CD14-positive monocyte (primary cell): ENCODE results near the gene GRIK2. TPM values are rescaled to one million over a fixed set of nuclear protein-coding genes. Genes with fewer than 3 reads are reported as not detected.

Experiments used
- DNase-seq, 3 donors: peaks; one replicate each; pipeline ENCODE4 v3.0.0-alpha.2; 2011 to 2022
- H2AFZ ChIP-seq: 2 replicates; pipeline ENCODE4 v1.6.0; 2012; ENCODE audit warnings: mild to moderate bottlenecking, low read depth, low read length, inconsistent platforms; ENCODE audit not compliant: insufficient read depth, poor library complexity, severe bottlenecking
- H3K27ac ChIP-seq, 2 donors: 1 replicate in 1 of 2; 2 replicates in 1 of 2; pipeline ENCODE4 v1.5.1; 2012 to 2013; ENCODE audit warnings: low read length in 2 of 2, control low read depth in 1 of 2, inconsistent platforms in 1 of 2, low read depth in 1 of 2, mild to moderate bottlenecking in 1 of 2
- H3K27me3 ChIP-seq, 2 donors: one replicate each; pipeline versions ENCODE4 v1.6.0 to v1.6.1; 2011 to 2013; ENCODE audit warnings: low read length in 2 of 2; ENCODE audit not compliant: control insufficient read depth in 2 of 2, insufficient read depth in 2 of 2
- H3K36me3 ChIP-seq, 2 donors: replicated peaks in 1 of 2; 1 replicate in 1 of 2; 2 replicates in 1 of 2; pipeline versions ENCODE4 v1.5.1 to v1.6.1; 2012 to 2013; ENCODE audit warnings: low read length in 2 of 2, control low read depth in 1 of 2, inconsistent platforms in 1 of 2, mild to moderate bottlenecking in 1 of 2; ENCODE audit not compliant: insufficient read depth in 2 of 2, control insufficient read depth in 1 of 2
- H3K4me1 ChIP-seq, 2 donors: 1 replicate in 1 of 2; 2 replicates in 1 of 2; pipeline versions ENCODE4 v1.5.1 to v1.6.1; 2012 to 2013; ENCODE audit warnings: low read length in 2 of 2, control low read depth in 1 of 2, inconsistent platforms in 1 of 2, mild to moderate bottlenecking in 1 of 2, moderate library complexity in 1 of 2; ENCODE audit not compliant: insufficient read depth in 2 of 2, control insufficient read depth in 1 of 2
- H3K4me2 ChIP-seq: replicated peaks from 2 replicates; pipeline ENCODE3; 2012; ENCODE audit warnings: low read length, moderate library complexity, mild to moderate bottlenecking; ENCODE audit not compliant: poor library complexity, severe bottlenecking; ENCODE audit errors: extremely low read depth
- H3K4me3 ChIP-seq, 3 experiments: fragments of 200-600 bp in 1 of 3; sonication (generic) in 1 of 3; replicated peaks in 1 of 3; 1 replicate in 2 of 3; 2 replicates in 1 of 3; pipeline ENCODE4 v1.5.1; 2011 to 2013; ENCODE audit warnings: low read length in 3 of 3, mild to moderate bottlenecking in 3 of 3, control low read depth in 2 of 3, low read depth in 2 of 3, inconsistent platforms in 1 of 3, moderate library complexity in 1 of 3
- H3K79me2 ChIP-seq: 2 replicates; pipeline ENCODE4 v1.6.0; 2012; ENCODE audit warnings: mild to moderate bottlenecking, control low read depth, inconsistent platforms, low read length, moderate library complexity; ENCODE audit not compliant: insufficient read depth
- H3K9ac ChIP-seq: 2 replicates; pipeline ENCODE4 v1.6.0; 2017; ENCODE audit warnings: low read length, mild to moderate bottlenecking; ENCODE audit not compliant: insufficient read depth, poor library complexity, severe bottlenecking
- H3K9me3 ChIP-seq, 2 donors: replicated peaks in 1 of 2; 1 replicate in 1 of 2; 2 replicates in 1 of 2; pipeline versions ENCODE4 v1.5.1 to v1.6.1; 2012 to 2013; ENCODE audit warnings: low read length in 2 of 2, control low read depth in 1 of 2; ENCODE audit not compliant: control insufficient read depth in 1 of 2, insufficient read depth in 1 of 2
- H4K20me1 ChIP-seq: 2 replicates; pipeline ENCODE4 v1.6.0; 2012; ENCODE audit warnings: mild to moderate bottlenecking, low read length, control low read depth, moderate library complexity; ENCODE audit not compliant: insufficient read depth
- H3K27ac Mint-ChIP-seq, 7 donors: one replicate each; pipeline ENCODE4 v1.8.0; 2020; ENCODE audit warnings: mild to moderate bottlenecking in 7 of 7, mixed read lengths in 7 of 7, moderate library complexity in 6 of 7, inconsistent platforms in 2 of 7
- H3K27me3 Mint-ChIP-seq, 3 donors: one replicate each; pipeline ENCODE4 v1.8.0; 2021 to 2022; ENCODE audit warnings: low read depth in 3 of 3, mild to moderate bottlenecking in 3 of 3, mixed read lengths in 3 of 3, moderate library complexity in 3 of 3, inconsistent platforms in 1 of 3
- H3K36me3 Mint-ChIP-seq, 2 donors: one replicate each; pipeline ENCODE4 v1.8.0; 2020; ENCODE audit warnings: mixed read lengths in 2 of 2, inconsistent platforms in 1 of 2, mild to moderate bottlenecking in 1 of 2
- H3K4me1 Mint-ChIP-seq: one replicate; pipeline ENCODE4 v1.8.0; 2020; ENCODE audit warnings: mild to moderate bottlenecking, mixed read lengths
- H3K4me3 Mint-ChIP-seq, 2 donors: one replicate each; pipeline ENCODE4 v1.8.0; 2020; ENCODE audit warnings: mild to moderate bottlenecking in 2 of 2, mixed read lengths in 2 of 2, moderate library complexity in 1 of 2
- H3K9me3 Mint-ChIP-seq, 7 donors: one replicate each; pipeline ENCODE4 v1.8.0; 2020 to 2022; ENCODE audit warnings: mixed read lengths in 7 of 7, mild to moderate bottlenecking in 6 of 7, moderate library complexity in 6 of 7, inconsistent platforms in 2 of 7
- CTCF ChIP-seq: fragments of 200-600 bp; IDR thresholded peaks from one replicate; pipeline ENCODE4 v1.8.0; 2022; ENCODE audit warnings: antibody characterized with exemption, mild to moderate bottlenecking
- WGBS: methylation state at CpG from one replicate; pipeline ENCODE4 v1.1.5; 2013; ENCODE audit warnings: missing lambda C conversion rate; ENCODE audit not compliant: insufficient coverage; 5-methylcytosine and 5-hydroxymethylcytosine counted together
- intact Hi-C, 2 donors: fragments of 100-400 bp; cut with micrococcal nuclease; formaldehyde crosslinking; loops; one replicate each; pipeline versions ENCODE4 v1.15.0 to v1.15.1; 2023
- polyA plus RNA-seq, 3 donors: library from polyadenylated mRNA; depleted of rRNA in 1 of 3; unstranded in 2 of 3; stranded (reverse) in 1 of 3; fragments of 300-500 nt in 2 of 3; fragments of >200 nt in 1 of 3; fragmentation: Illumina TruSeq in 2 of 3; gene quantifications; 1 replicate in 2 of 3; 2 replicates in 1 of 3; pipeline ENCODE4 v1.2.3, GENCODE V29; 2012 to 2021

The GRIK2 gene
- polyA plus RNA-seq, 3 donors, result not detected

- Mint-ChIP-seq H3K36me3 (no peaks in the 10 kb centered on the region), H3K9me3 (peaks cover 0 to 11% (median 7%) of the 10 kb centered on the region in 7 donors), H3K27me3 (no peaks in the 10 kb centered on the region), H3K27ac (no peak overlapping the region), H3K4me3 (no peak overlapping the region), H3K4me1 (no peaks in the 10 kb centered on the region)
- WGBS, result 83% methylated on average over 1 of the region's 1 CpG
- Histone ChIP-seq H3K27ac (no peak overlapping the region), H3K27me3 (no peaks in the 10 kb centered on the region), H3K9ac (no peak overlapping the region), H3K4me2 (no peak overlapping the region), H3K79me2 (no peaks in the 10 kb centered on the region), H2AFZ (no peak overlapping the region), H3K9me3 (no peaks in the 10 kb centered on the region), H3K36me3 (no peaks in the 10 kb centered on the region), H4K20me1 (no peaks in the 10 kb centered on the region), H3K4me3 (no peak overlapping the region), H3K4me1 (no peaks in the 10 kb centered on the region)
- intact Hi-C loops, result no loop called here
- no peak for TF ChIP-seq CTCF
- DNase-seq, result no peak
Measured at GRCh38 chr6:101779051-101779844, 385.7 kb downstream of the GRIK2 start.

GRCh38 chr6:101783287-101783686, 389.8 kb downstream of the GRIK2 start:
- Histone ChIP-seq H3K9me3 (no peaks in the 10 kb centered on the region), H4K20me1 (no peaks in the 10 kb centered on the region), H3K9ac (no peak overlapping the region), H3K36me3 (no peaks in the 10 kb centered on the region), H2AFZ (no peak overlapping the region), H3K4me2 (no peak overlapping the region), H3K27ac (no peak overlapping the region), H3K4me3 (no peak overlapping the region), H3K79me2 (no peaks in the 10 kb centered on the region), H3K4me1 (no peaks in the 10 kb centered on the region), H3K27me3 (no peaks in the 10 kb centered on the region)
- peaks cover 0 to 1% (median 0%) of the 10 kb centered on the region in 3 donors for H3K27me3 Mint-ChIP-seq
- no peaks in the 10 kb centered on the region for H3K36me3 Mint-ChIP-seq
- no peak for TF ChIP-seq CTCF
- no peak overlapping the region for H3K27ac Mint-ChIP-seq
- intact Hi-C loops, result no loop called here
- DNase-seq, result no peak
- H3K4me1 Mint-ChIP-seq, result no peaks in the 10 kb centered on the region
- WGBS, result no CpG with 5 or more reads among the region's 1 CpG
- H3K4me3 Mint-ChIP-seq, result no peak overlapping the region
- H3K9me3 Mint-ChIP-seq, result peaks cover 4 to 16% (median 10%) of the 10 kb centered on the region in 7 donors
